NCI-H1048 (cell line): ENCODE measurements around the gene LSM2.

Experiments
- DNase-seq: peaks from one replicate; lab custom pipeline; 2025; lab: John Stamatoyannopoulos, UW

Gene LSM2

GRCh38 chr6:31776989-31777666 is 29.6 kb downstream of the LSM2 start, which contains the start of gene VWA7:
Gene VWA7 (minus strand): TSS chr6:31777328. CDS start chr6:31776779, 549 bp downstream.
- DNase-seq = no peak

DNA sequence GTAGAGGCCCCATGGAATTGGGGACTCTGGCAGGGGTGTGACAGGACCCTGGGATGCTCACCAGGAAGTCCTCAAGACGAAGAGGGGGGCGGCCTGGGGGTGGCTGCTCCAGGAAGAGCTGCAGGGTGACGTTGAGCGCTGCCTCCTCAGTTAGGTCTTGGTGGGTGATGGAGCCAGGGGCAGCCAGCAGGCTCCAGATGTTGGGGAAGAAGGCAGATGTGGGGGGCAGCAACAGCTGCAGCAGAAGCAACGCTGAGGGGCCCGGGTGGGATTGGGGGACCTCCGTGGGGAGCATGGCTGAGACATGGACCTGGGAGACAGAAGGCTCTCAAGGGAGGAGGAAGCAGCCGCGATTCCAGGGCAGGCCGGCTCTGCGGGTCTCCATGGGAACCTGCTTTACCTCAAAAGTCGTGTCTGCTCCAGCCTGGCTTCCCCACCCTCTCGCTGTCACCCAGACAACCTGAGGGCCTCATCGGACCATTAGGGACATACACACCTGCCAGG is 30.2 kb downstream of the LSM2 start:
- no peak for DNase-seq

DNA sequence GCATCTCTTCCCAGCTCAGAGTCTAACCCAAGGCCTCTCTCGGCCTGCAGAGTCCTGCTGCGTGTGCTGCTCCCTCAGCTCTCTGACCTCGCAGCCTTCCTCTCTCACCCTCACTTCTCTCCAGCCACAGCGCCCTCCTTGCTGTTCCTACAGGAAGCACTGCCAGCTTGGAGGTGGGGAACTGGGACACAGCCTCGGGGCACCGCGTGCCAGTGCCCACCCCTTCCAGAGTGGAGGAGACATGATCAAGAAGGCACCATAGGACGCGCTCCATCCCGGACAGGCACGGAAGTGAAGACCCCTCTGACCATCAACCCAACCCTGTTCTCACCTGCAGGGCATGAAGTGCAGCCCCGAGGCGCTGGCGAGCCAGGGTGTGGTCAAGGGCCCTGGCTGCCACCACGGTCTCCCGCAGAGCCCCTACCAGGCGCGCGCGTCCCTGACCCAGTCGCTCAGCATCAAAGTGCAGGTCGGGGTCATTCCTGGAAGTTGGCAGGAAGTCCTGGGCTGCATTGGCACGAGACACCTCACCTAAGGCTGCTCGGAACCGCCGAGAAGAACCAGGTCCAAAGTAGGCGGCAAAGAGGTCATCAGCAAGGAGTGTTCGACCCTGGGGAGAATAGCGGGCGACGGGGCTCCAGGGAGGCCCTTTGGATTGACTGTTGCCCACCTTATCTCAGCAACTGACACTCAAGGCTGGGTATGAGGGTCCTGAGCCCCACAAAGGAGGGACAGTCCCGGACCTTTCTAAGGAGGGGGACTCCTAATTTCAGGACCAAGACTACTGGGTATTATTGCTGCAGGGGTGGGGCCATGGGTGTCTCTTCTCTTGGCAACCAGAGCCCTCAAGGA is 30.9 kb downstream of the LSM2 start:
- no peak for DNase-seq

- no peak for DNase-seq
These were observed 31.6 kb downstream of the LSM2 start for GRCh38 chr6:31775184-31775583.

GRCh38 chr6:31771992-31772358 is 34.8 kb downstream of the LSM2 start:
- DNase-seq = no peak

DNA sequence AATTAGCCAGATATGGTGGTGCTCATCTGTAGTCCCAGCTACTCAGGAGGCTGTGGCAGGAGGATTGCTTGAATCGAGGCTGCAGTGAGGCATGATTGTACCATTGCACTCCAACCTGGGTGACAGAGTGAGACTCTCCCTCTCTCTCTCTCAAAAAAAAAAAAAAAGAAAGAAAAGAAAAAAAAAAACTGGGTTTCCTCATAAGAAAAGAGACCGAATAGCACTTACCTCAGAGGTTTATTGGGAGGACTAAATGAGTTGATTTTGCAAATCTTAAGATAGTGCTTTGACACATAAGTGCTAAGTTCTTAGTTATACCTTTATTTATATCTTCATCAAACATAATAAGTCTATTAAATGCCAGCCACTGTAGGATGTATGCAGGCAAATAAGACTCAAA is 35.9 kb downstream of the LSM2 start:
- no peak for DNase-seq

DNA sequence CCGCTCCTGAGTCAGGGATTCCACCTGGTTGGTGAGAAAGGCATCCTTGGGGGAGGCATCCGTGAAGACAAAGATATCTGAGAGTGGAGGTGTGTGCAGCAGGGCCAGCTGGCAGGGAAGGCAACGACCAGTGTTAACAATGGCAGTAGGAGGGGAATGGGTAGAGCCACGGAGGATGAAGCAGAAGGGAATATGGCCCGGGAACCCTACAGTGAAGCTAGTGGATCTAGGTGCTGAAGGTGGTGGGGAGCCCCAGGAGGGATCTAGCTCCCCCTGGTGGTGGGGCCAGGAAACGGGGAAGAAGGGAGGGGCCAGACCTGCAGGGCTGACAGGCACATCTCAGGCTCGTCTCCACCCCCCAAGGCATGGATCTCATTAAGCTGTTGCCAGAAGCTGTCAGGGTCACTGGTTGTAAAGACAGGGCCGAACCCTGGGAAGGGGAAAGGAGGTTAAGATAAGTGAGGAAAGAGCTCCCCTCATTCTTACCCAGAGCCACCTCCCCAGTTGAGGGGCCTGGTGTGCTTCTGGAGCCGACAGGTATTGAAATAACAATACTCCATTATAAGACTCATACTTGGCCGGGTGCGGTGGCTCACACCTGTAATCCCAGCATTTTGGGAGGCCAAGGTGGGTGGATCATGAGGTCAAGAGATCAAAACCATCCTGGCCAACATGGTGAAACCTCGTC is 36.9 kb downstream of the LSM2 start:
- DNase-seq = peak; percentile 38

- no peak for DNase-seq
These were observed 38.2 kb downstream of the LSM2 start for GRCh38 chr6:31768363-31769257.

GRCh38 chr6:31767096-31767645 is 39.6 kb downstream of the LSM2 start:
- no peak for DNase-seq

DNA sequence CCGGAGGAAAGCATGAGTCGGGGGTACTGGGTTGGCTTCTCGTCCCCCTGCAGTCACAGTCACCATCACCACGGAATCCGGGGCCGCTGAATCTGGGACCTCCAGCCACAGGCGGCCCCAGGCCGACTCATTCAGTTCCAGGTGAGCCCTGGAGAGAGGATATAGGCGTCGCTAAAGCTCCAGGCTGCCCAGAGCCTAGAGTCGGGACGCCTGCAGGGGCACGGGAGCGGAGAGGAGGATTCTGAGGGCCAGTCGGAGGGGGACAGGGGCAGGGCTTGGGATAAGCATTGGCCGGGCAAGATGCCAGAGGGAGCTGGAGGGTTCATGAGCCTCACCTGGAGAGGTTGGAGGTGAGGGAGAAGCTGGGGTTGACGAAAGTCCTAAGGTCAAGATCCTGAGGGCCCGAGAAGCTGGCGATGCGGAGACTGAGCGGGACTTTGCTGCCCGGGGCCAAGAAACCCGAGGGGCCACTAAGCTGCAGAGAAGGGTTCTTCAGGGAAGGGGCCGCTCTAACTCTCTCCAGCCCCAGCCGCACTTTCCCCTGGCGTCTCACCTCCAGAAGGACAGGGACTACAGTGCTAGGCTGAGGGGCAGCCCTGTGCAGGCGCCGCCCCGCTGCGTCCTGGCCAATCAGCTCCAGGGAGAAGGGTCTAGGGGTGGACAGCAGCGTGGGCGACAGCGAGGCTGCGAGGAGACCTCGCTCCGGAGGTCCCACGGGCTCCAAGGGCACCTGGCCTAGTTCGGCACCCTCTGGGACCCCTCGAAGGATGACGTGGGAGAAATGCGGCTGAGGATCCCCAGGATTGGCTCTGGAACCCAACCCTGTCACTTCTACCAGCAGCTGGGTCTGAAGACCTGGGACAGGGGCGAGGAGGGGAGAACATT is 40.6 kb downstream of the LSM2 start:
- DNase-seq = no peak

GRCh38 chr6:31765559-31765909 is 41.2 kb downstream of the LSM2 start:
- no peak for DNase-seq

GRCh38 chr6:31764198-31764597 is 42.6 kb downstream of the LSM2 start:
- DNase-seq = no peak

DNA sequence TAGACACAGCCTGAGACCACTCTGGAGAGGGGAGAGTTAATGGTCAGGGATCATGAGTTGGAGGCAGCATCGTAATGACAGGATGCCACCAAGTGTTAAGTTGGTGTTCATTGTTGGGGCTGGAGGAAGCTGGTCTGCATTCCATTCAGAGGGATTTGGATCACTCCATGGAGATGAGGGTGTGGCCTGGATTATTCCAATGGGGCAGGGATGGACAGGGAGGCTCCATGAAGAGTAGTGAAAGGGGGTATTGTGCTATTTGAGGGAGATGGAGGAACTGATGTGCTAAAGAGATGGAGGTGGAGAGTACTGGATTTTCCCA is 43.2 kb downstream of the LSM2 start:
- DNase-seq = no peak

DNA sequence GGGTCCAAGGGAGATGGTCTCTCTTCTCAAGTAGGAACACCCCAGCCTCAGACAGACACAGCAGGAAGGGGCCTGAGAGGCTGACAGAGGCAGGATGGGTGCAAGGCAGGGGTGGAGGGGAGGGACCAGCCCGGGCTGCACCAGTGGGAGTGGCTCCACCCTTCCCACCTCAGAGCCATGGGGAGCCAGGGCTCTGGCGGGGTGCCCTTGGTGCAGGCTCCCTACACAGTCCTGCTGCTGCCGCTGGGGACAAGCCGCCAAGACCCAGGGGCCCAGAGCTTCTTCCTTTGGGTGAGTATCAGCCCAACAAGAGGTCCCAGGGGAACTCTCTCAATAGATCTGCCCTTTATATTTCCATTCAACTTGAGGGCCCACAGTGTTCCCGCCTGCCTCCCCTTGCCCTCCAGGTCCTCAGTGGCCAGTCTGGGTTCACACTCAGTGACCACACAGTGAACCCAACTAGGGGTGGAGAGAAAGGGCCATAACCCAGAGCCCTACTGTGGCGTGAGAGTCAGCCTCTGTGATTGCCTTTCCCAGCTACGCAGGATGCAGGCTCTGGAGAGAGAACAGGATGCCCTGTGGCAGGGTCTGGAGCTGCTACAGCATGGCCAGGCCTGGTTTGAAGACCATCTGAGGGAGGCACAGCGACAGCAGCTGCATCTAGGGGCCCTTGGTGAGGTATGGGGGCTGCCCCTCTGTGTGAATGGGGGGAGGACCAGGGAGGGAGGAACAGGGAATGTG is 43.7 kb downstream of the LSM2 start:
- DNase-seq = no peak

DNA sequence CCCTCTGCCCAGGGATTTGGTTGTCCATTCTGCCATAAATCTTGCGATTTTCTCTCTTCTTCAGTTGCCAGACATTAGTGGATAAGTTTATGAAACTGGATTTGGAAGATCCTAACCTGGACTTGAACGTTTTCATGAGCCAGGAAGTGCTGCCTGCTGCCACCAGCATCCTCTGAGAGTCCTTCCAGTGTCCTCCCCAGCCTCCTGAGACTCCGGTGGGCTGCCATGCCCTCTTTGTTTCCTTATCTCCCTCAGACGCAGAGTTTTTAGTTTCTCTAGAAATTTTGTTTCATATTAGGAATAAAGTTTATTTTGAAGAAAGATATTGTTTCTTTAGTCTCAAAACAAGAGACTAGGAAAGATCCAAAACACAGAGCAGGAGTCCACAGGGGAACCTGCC is 44.4 kb downstream of the LSM2 start, which contains the start of gene SAPCD1:
SAPCD1 (plus strand) TSS at position 301 of the 400 bp plus-strand sequence. CDS start 399 bp downstream, outside the sequence.
- DNase-seq = no peak

GRCh38 chr6:31761343-31761742 is 45.4 kb downstream of the LSM2 start:
- no peak for DNase-seq

- no peak for DNase-seq
These were observed 46.0 kb downstream of the LSM2 start for GRCh38 chr6:31760790-31761189.

- DNase-seq = no peak
These were observed 48.5 kb downstream of the LSM2 start for GRCh38 chr6:31758281-31758680.

GRCh38 chr6:31752739-31753319 is 53.9 kb downstream of the LSM2 start:
- no peak for DNase-seq
